GM23248 (cell line): ENCODE results near the gene ZNF254. TPM values are rescaled to one million over a fixed set of nuclear protein-coding genes. Genes with fewer than 3 reads are reported as not detected.

Source experiments
- DNase-seq: peaks from one replicate; pipeline ENCODE4 v3.0.0-alpha.2; 2015
- H2AFZ ChIP-seq: fragments of 200-600 bp; sonication (generic); 2 replicates; pipeline ENCODE4 v1.6.1; 2016; ENCODE audit warnings: antibody characterized with exemption
- H3F3A ChIP-seq: fragments of 200-600 bp; sonication (generic); 2 replicates; pipeline ENCODE4 v1.6.1; 2016; ENCODE audit warnings: mild to moderate bottlenecking, antibody characterized with exemption, mixed run types; ENCODE audit not compliant: insufficient read depth
- H3K27ac ChIP-seq: fragments of 200-600 bp; sonication (generic); 2 replicates; pipeline ENCODE4 v1.5.1; 2016; ENCODE audit warnings: mild to moderate bottlenecking
- H3K27me3 ChIP-seq: fragments of 200-600 bp; sonication (generic); replicated peaks from 2 replicates; pipeline ENCODE4 v1.6.1; 2016; ENCODE audit warnings: mild to moderate bottlenecking; ENCODE audit not compliant: insufficient read depth
- H3K36me3 ChIP-seq: fragments of 200-600 bp; sonication (generic); 2 replicates; pipeline ENCODE4 v1.6.1; 2016; ENCODE audit warnings: low read depth, mild to moderate bottlenecking
- H3K4me1 ChIP-seq: fragments of 200-600 bp; sonication (generic); 2 replicates; pipeline ENCODE4 v1.6.1; 2016; ENCODE audit warnings: mild to moderate bottlenecking; ENCODE audit not compliant: insufficient read depth
- H3K4me2 ChIP-seq: fragments of 200-600 bp; sonication (generic); one replicate; pipeline ENCODE4 v1.6.1; 2016; ENCODE audit warnings: mild to moderate bottlenecking; ENCODE audit not compliant: unreplicated experiment
- H3K4me3 ChIP-seq: fragments of 200-600 bp; sonication (generic); 2 replicates; pipeline ENCODE4 v1.5.1; 2016; ENCODE audit warnings: mild to moderate bottlenecking
- H3K79me2 ChIP-seq: fragments of 200-600 bp; sonication (generic); 2 replicates; pipeline ENCODE4 v1.6.1; 2016; ENCODE audit warnings: mild to moderate bottlenecking; ENCODE audit not compliant: insufficient read depth
- H3K9ac ChIP-seq: fragments of 200-600 bp; sonication (generic); 2 replicates; pipeline ENCODE4 v1.6.1; 2016; ENCODE audit warnings: mild to moderate bottlenecking
- H3K9me2 ChIP-seq: fragments of 200-600 bp; sonication (generic); 2 replicates; pipeline ENCODE4 v1.6.1; 2016; ENCODE audit warnings: mixed run types, mild to moderate bottlenecking, moderate library complexity; ENCODE audit not compliant: insufficient read depth
- H3K9me3 ChIP-seq: fragments of 200-600 bp; sonication (generic); one replicate; pipeline ENCODE4 v1.6.1; 2017; ENCODE audit warnings: low read depth
- H4K20me1 ChIP-seq: fragments of 200-600 bp; sonication (generic); 2 replicates; pipeline ENCODE4 v1.6.0; 2016; ENCODE audit not compliant: insufficient read depth
- EZH2 ChIP-seq: fragments of 200-600 bp; sonication (generic); IDR thresholded peaks from 2 replicates; pipeline ENCODE4 v1.6.1; 2018; ENCODE audit warnings: antibody characterized with exemption, mild to moderate bottlenecking; ENCODE audit not compliant: insufficient read depth, poor library complexity, severe bottlenecking
- EZH2phosphoT487 ChIP-seq: fragments of 200-600 bp; sonication (generic); IDR thresholded peaks from 2 replicates; pipeline ENCODE4 v1.6.1; 2018; ENCODE audit warnings: antibody characterized with exemption, moderate library complexity, mild to moderate bottlenecking, low read depth; ENCODE audit not compliant: insufficient read depth
- WGBS, 2 experiments: methylation state at CpG; one replicate each; pipeline ENCODE4 v1.1.6; 2015 to 2017; ENCODE audit warnings: low lambda C conversion rate in 2 of 2, low coverage in 1 of 2; ENCODE audit errors: missing lambda C conversion rate in 2 of 2; 5-methylcytosine and 5-hydroxymethylcytosine counted together
- in situ Hi-C: fragments of 300-500 bp; cut with MboI; formaldehyde crosslinking; loops from 2 replicates; pipeline ENCODE4 v1.15.0; 2020
- polyA plus RNA-seq: library from polyadenylated mRNA; unstranded; fragments of >200 nt; fragmentation: Nextera tagmentation; extraction: Ambion mirVana; gene quantifications from 2 replicates; pipeline ENCODE4 v1.2.1, GENCODE V29; 2016
- total RNA-seq: library from RNA; depleted of rRNA; stranded (reverse); fragments of >200 nt; shearing (Covaris generic); gene quantifications from 2 replicates; pipeline ENCODE4 v1.2.3, GENCODE V29; 2014

ZNF254 gene
- total and polyA plus RNA-seq, 2 experiments from 2014 or later, result 4.0 to 4.5 TPM

- Histone ChIP-seq H3K9me3 (no peaks in the 10 kb centered on the region), H3F3A (peaks cover 15% of the 10 kb centered on the region), H3K79me2 (peaks cover 3% of the 10 kb centered on the region; the same call in 1 of the 2 replicates), H3K9me2 (no peaks in the 10 kb centered on the region), H3K9ac (no peak overlapping the region), H4K20me1 (no peaks in the 10 kb centered on the region), H3K4me2 (no peak overlapping the region), H3K4me3 (no peak overlapping the region), H2AFZ (no peak overlapping the region), H3K27ac (no peak overlapping the region), H3K4me1 (peaks cover 4% of the 10 kb centered on the region; the same call in 1 of the 2 replicates), H3K36me3 (peaks cover 25% of the 10 kb centered on the region; the same call in 1 of the 2 replicates), H3K27me3 (no peaks in the 10 kb centered on the region)
- in situ Hi-C loops, result no loop called here
- no peak for DNase-seq
- TF ChIP-seq EZH2phosphoT487, result no peak
- no peak for TF ChIP-seq EZH2
- 96 to 98% methylated on average over 10 of the region's 10 CpGs for whole genome bisulfite sequencing, 2 experiments
These were observed 38.7 kb upstream of the ZNF254 start for GRCh38 chr19:24048261-24048660.

- no peak overlapping the region for H2AFZ ChIP-seq
- peaks cover 25% of the 10 kb centered on the region; the same call in 1 of the 2 replicates for H3K36me3 ChIP-seq
- no peaks in the 10 kb centered on the region for H3K79me2 ChIP-seq
- H3K9me3 ChIP-seq, result no peaks in the 10 kb centered on the region
- no peak overlapping the region for H3K4me2 ChIP-seq
- in situ Hi-C loops, result no loop called here
- H3K27me3 ChIP-seq, result no peaks in the 10 kb centered on the region
- H3K9ac ChIP-seq, result no peak overlapping the region
- H3F3A ChIP-seq, result peaks cover 27% of the 10 kb centered on the region
- no peak overlapping the region for H3K27ac ChIP-seq
- 100% methylated on average over 1 of the region's 1 CpG for WGBS, 2 experiments
- DNase-seq, result no peak
- H3K4me1 ChIP-seq, result peaks cover 16% of the 10 kb centered on the region
- no peak for TF ChIP-seq EZH2phosphoT487
- TF ChIP-seq EZH2, result no peak
- no peak overlapping the region for H3K4me3 ChIP-seq
- H4K20me1 ChIP-seq, result 0 out of 2 replicates have a peak, but pooled peaks cover 3% of the 10 kb centered on the region
- no peaks in the 10 kb centered on the region for H3K9me2 ChIP-seq
These were observed 37.5 kb upstream of the ZNF254 start for GRCh38 chr19:24049537-24049936.

- Histone ChIP-seq H3K79me2 (no peaks in the 10 kb centered on the region), H3F3A (peaks cover 41% of the 10 kb centered on the region), H3K27me3 (no peaks in the 10 kb centered on the region), H2AFZ (no peak overlapping the region), H3K27ac (no peak overlapping the region), H3K9me2 (no peaks in the 10 kb centered on the region), H3K4me3 (no peak overlapping the region), H3K9ac (no peak overlapping the region), H3K4me1 (peaks cover 23% of the 10 kb centered on the region), H3K4me2 (no peak overlapping the region), H3K36me3 (peaks cover 28% of the 10 kb centered on the region; the same call in 1 of the 2 replicates), H4K20me1 (0 out of 2 replicates have a peak, but pooled peaks cover 3% of the 10 kb centered on the region), H3K9me3 (no peaks in the 10 kb centered on the region)
- WGBS, 2 experiments, result 96 to 100% methylated on average over 4 of the region's 4 CpGs
- no peak for TF ChIP-seq EZH2
- TF ChIP-seq EZH2phosphoT487, result no peak
- in situ Hi-C loops, result no loop called here
- DNase-seq, result no peak
These were observed 35.5 kb upstream of the ZNF254 start for GRCh38 chr19:24051516-24051915.

- in situ Hi-C loops, result no loop called here
- H3K9me3 ChIP-seq, result no peaks in the 10 kb centered on the region
- no peak for TF ChIP-seq EZH2phosphoT487
- TF ChIP-seq EZH2, result no peak
- H4K20me1 ChIP-seq, result 0 out of 2 replicates have a peak, but pooled peaks cover 3% of the 10 kb centered on the region
- peaks cover 23% of the 10 kb centered on the region for H3K4me1 ChIP-seq
- 93% methylated on average over 3 of the region's 3 CpGs for WGBS, 2 experiments
- DNase-seq, result peak; percentile 29
- no peaks in the 10 kb centered on the region for H3K9me2 ChIP-seq
- H3K27me3 ChIP-seq, result no peaks in the 10 kb centered on the region
- no peak overlapping the region for H3K4me3 ChIP-seq
- no peak overlapping the region for H3K4me2 ChIP-seq
- H3F3A ChIP-seq, result peaks cover 41% of the 10 kb centered on the region
- no peak overlapping the region for H2AFZ ChIP-seq
- no peaks in the 10 kb centered on the region for H3K79me2 ChIP-seq
- peaks cover 20% of the 10 kb centered on the region; the same call in 1 of the 2 replicates for H3K36me3 ChIP-seq
- no peak overlapping the region for H3K27ac ChIP-seq
- H3K9ac ChIP-seq, result no peak overlapping the region
These were observed 34.2 kb upstream of the ZNF254 start for GRCh38 chr19:24052811-24053210.

- in situ Hi-C loops, result no loop called here
- H3K27ac ChIP-seq, result peak overlapping the region; percentile 77
These were observed 33.4 kb upstream of the ZNF254 start for GRCh38 chr19:24053601-24054000.

More at GRCh38 chr19:24053601-24054000, 33.4 kb upstream of the ZNF254 start:
- H3K4me3 ChIP-seq, result no peak overlapping the region; the same call in 1 of the 2 replicates
- peaks cover 20% of the 10 kb centered on the region; the same call in 1 of the 2 replicates for H3K36me3 ChIP-seq
- TF ChIP-seq EZH2 (no peak), EZH2phosphoT487 (no peak)
- peaks cover 23% of the 10 kb centered on the region for H3K4me1 ChIP-seq
- H3F3A ChIP-seq, result peaks cover 41% of the 10 kb centered on the region
- H2AFZ ChIP-seq, result no peak overlapping the region
- no peaks in the 10 kb centered on the region for H3K79me2 ChIP-seq
- 0 out of 2 replicates have a peak, but pooled peaks cover 3% of the 10 kb centered on the region for H4K20me1 ChIP-seq
- WGBS, 2 experiments, result 97 to 99% methylated on average over 4 of the region's 4 CpGs
- peak overlapping the region; percentile 21 for H3K4me2 ChIP-seq
- no peak for DNase-seq
- H3K9me2 ChIP-seq, result no peaks in the 10 kb centered on the region
- H3K9ac ChIP-seq, result peak overlapping the region; percentile 50; the same call in 1 of the 2 replicates
- no peaks in the 10 kb centered on the region for H3K27me3 ChIP-seq
- H3K9me3 ChIP-seq, result no peaks in the 10 kb centered on the region
